Nephron progenitor cell (in vitro differentiated cells): Measurements from ENCODE around the gene ZNF385C.

ENCODE experiments used
- DNase-seq: peaks from one replicate; pipeline ENCODE4 v3.0.0; 2021
- H3K27ac Mint-ChIP-seq: 2 replicates; pipeline ENCODE4 v1.8.0; 2021; ENCODE audit warnings: mild to moderate bottlenecking, moderate library complexity, mixed read lengths
- H3K27me3 Mint-ChIP-seq: 2 replicates; pipeline ENCODE4 v1.8.0; 2021; ENCODE audit warnings: mild to moderate bottlenecking, low read depth, mixed read lengths; ENCODE audit not compliant: poor library complexity
- H3K36me3 Mint-ChIP-seq: 2 replicates; pipeline ENCODE4 v1.8.0; 2021; ENCODE audit warnings: low read depth, mixed read lengths
- H3K4me1 Mint-ChIP-seq: 2 replicates; pipeline ENCODE4 v1.8.0; 2021; ENCODE audit warnings: mixed read lengths
- H3K4me3 Mint-ChIP-seq: 2 replicates; pipeline ENCODE4 v1.8.0; 2021; ENCODE audit warnings: mild to moderate bottlenecking, moderate library complexity, mixed read lengths
- H3K9me3 Mint-ChIP-seq: 2 replicates; pipeline ENCODE4 v1.8.0; 2021; ENCODE audit warnings: mild to moderate bottlenecking, moderate library complexity, mixed read lengths
- CTCF ChIP-seq: fragments of 200-600 bp; sonication (generic); IDR thresholded peaks from 2 replicates; pipeline ENCODE4 v1.5.0; 2021; ENCODE audit warnings: antibody characterized with exemption

The ZNF385C gene

GRCh38 chr17:42087736-42088705, 10.3 kb downstream of the ZNF385C start:
- H3K4me3 Mint-ChIP-seq: no peak overlapping the region
- DNase-seq: no peak

GRCh38 chr17:42087042-42087701, 11.1 kb downstream of the ZNF385C start:
- no peaks in the 10 kb centered on the region for H3K36me3 Mint-ChIP-seq
- H3K9me3 Mint-ChIP-seq: no peaks in the 10 kb centered on the region
- H3K27me3 Mint-ChIP-seq: peaks cover 5% of the 10 kb centered on the region
- no peak for TF ChIP-seq CTCF
- no peak for DNase-seq
- H3K4me3 Mint-ChIP-seq: no peak overlapping the region
- H3K4me1 Mint-ChIP-seq: peaks cover 48% of the 10 kb centered on the region
- peak overlapping the region; percentile 14 for H3K27ac Mint-ChIP-seq

More at GRCh38 chr17:42087736-42088705, 10.3 kb downstream of the ZNF385C start:
- no peaks in the 10 kb centered on the region for H3K9me3 Mint-ChIP-seq
- H3K27me3 Mint-ChIP-seq: peaks cover 5% of the 10 kb centered on the region
- no peaks in the 10 kb centered on the region for H3K36me3 Mint-ChIP-seq
- H3K27ac Mint-ChIP-seq: peak overlapping the region; percentile 14
- peaks cover 55% of the 10 kb centered on the region for H3K4me1 Mint-ChIP-seq
- no peak for TF ChIP-seq CTCF

DNA sequence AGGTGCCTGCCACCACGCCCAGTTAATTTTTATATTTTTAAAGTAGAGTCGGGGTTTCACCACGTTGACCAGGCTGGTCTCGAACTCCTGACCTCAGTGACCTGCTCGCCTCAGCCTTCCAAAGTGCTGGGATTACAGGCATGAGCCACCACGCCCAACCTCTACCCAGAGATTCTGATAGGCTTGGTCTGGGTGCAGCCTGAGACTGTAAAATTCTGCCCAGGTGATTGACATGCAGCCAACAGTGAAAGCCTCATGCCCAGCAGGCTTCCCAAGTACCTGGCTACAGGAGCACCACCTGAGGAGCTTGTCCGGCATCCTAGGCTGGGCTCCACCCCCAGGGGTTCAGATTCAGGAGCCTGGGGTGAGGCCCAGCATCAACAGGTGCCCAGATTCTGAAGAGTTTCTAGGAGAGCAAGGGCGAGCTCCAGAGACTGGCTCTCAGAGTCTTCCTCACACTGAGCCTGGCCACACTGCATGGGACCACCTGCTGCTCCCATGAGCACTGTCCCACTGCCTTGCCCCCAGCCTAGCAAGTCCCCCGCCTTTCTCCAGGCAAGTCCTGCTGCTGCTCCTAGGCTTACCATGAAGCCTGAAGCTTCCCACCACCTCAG, 16.6 kb downstream of the ZNF385C start:
- H3K36me3 Mint-ChIP-seq: no peaks in the 10 kb centered on the region
- no peak for DNase-seq
- H3K27me3 Mint-ChIP-seq: peaks cover 3% of the 10 kb centered on the region
- no peak overlapping the region for H3K27ac Mint-ChIP-seq
- no peak for TF ChIP-seq CTCF
- no peaks in the 10 kb centered on the region for H3K9me3 Mint-ChIP-seq
- peaks cover 15% of the 10 kb centered on the region for H3K4me1 Mint-ChIP-seq
- no peak overlapping the region for H3K4me3 Mint-ChIP-seq

DNA sequence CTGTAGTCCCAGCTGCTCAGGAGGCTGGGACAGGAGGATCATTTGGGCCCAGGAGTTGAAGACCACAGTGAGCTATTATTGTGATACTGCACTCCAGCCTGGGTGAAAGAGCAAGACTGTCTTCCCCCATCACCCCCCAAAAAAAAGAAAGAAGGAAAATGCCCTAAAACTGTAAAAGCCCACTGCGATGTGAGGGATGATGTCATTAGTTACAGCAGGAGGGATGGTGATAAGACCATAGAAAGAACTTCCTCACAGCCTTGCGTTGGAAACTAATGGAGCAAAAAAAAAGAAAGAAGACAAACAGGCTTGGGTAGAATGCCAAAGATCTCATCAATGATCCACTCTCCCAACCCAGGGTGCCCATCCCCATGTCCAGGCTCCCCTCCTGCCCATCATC, 18.7 kb downstream of the ZNF385C start:
- DNase-seq: no peak
- Mint-ChIP-seq H3K27ac (no peak overlapping the region), H3K36me3 (no peaks in the 10 kb centered on the region), H3K4me1 (peaks cover 21% of the 10 kb centered on the region), H3K4me3 (no peak overlapping the region), H3K27me3 (peaks cover 14% of the 10 kb centered on the region), H3K9me3 (no peaks in the 10 kb centered on the region)
- no peak for TF ChIP-seq CTCF

- H3K4me1 Mint-ChIP-seq: peaks cover 21% of the 10 kb centered on the region
- no peak for TF ChIP-seq CTCF
- no peak overlapping the region for H3K4me3 Mint-ChIP-seq
- H3K36me3 Mint-ChIP-seq: no peaks in the 10 kb centered on the region
- peaks cover 21% of the 10 kb centered on the region for H3K27me3 Mint-ChIP-seq
- no peak for DNase-seq
- H3K9me3 Mint-ChIP-seq: no peaks in the 10 kb centered on the region
- H3K27ac Mint-ChIP-seq: peak overlapping the region; percentile 82
These were observed 19.8 kb downstream of the ZNF385C start for GRCh38 chr17:42078396-42079043.
